ENCODE data around the gene RAC3.

The RAC3 gene

DNA sequence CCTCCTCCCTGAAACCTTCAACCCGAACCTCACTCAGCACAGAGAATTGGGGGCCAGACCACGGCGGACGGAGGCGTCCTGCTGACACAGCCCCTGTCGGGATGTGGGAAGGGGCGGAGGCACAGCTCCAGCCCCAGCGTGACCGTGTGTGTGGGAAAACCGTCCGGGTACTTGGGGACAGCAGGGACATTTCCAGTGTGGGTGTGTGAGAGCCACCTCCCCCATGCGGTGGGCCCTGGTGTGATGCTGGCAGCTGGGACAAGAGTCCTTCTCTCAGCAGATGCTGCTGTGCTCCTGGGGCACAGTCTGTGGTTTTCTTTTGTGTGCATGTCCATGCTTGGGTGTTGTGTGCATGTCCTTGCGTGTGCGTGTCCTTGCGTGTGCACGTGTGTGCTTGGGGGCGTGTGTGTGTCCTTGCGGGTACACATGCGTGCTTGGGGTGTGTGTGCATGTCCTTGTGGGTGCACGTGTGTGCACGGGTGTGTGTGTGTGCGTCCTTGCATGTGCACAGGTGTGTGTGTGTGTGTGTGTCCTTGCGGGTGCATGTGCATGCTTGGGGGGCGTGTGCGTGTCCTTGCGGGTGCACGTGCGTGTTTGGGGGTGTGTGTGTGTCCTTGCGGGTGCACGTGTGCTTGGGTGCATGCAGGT lies 25.7 kb upstream of the RAC3 start:
- no peak for DNase-seq (ENCODE audit: low read depth)
- TF ChIP-seq, protein P1, sequence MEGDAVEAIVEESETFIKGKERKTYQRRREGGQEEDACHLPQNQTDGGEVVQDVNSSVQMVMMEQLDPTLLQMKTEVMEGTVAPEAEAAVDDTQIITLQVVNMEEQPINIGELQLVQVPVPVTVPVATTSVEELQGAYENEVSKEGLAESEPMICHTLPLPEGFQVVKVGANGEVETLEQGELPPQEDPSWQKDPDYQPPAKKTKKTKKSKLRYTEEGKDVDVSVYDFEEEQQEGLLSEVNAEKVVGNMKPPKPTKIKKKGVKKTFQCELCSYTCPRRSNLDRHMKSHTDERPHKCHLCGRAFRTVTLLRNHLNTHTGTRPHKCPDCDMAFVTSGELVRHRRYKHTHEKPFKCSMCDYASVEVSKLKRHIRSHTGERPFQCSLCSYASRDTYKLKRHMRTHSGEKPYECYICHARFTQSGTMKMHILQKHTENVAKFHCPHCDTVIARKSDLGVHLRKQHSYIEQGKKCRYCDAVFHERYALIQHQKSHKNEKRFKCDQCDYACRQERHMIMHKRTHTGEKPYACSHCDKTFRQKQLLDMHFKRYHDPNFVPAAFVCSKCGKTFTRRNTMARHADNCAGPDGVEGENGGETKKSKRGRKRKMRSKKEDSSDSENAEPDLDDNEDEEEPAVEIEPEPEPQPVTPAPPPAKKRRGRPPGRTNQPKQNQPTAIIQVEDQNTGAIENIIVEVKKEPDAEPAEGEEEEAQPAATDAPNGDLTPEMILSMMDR (conservative IDR thresholded peaks at IDR 0.05; ENCODE audit: low read depth, low read length), result no peak
- no peak overlapping the region for H3K4me3 ChIP-seq (ENCODE audit: low read length)

DNA sequence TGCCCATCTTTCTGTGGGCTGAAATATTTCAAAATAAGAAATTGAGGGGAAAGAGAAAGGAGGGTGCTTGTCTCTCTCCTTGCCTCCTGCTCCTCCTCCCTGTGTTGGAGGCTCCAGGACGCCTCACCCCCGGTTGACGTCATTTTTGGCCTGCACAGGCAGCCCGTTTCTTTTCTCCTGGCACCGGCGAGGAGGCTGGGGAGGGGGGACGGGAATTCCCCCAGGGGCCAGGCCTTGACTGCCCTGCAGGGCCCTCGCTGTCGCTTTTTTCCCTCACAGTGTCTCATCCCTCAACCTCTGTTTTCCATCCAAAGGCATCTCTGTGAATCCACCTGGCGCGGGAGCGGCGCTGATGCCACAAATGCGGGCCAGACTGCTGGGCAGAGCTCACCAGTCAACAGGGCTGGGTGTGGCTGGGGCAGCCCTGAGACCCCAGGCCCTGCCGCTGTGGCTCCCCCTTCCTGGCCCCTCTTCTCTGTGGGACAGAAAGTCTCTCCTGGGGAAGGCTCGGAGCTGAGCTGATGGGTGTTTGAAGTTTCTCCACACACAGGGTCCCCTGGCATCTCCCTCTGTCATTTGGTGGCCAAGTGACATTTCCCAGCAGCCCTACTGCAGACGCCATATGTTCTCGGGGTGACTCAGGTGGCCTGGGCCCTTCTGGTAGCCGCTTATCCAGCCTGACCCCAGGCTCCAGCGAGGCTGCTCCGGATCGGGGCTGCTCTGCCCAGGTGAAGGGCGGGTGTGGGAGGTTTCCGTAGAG lies 24.8 kb upstream of the RAC3 start:
- TF ChIP-seq, protein P1 (conservative IDR thresholded peaks at IDR 0.05; ENCODE audit: low read depth, low read length), result no peak
- no peak overlapping the region for H3K4me3 ChIP-seq (ENCODE audit: low read length)
- DNase-seq (ENCODE audit: low read depth), result no peak

DNA sequence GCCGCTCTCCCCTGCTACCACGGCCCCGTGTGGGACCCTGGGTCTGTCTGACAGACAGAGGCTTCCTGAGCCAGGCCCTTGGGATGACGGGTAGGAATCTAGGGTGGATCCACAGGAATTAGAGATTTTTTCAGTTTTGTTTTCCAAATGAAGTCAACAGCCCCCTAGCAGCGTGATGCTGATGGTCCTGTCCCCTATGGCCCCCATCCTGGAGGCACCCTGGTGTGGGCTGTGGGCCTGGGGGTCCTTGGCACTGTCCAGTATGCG lies 24.3 kb upstream of the RAC3 start:
- TF ChIP-seq, protein P1 (conservative IDR thresholded peaks at IDR 0.05; ENCODE audit: low read depth, low read length), result no peak
- H3K4me3 ChIP-seq (ENCODE audit: low read length), result no peak overlapping the region
- DNase-seq (ENCODE audit: low read depth), result no peak

DNA sequence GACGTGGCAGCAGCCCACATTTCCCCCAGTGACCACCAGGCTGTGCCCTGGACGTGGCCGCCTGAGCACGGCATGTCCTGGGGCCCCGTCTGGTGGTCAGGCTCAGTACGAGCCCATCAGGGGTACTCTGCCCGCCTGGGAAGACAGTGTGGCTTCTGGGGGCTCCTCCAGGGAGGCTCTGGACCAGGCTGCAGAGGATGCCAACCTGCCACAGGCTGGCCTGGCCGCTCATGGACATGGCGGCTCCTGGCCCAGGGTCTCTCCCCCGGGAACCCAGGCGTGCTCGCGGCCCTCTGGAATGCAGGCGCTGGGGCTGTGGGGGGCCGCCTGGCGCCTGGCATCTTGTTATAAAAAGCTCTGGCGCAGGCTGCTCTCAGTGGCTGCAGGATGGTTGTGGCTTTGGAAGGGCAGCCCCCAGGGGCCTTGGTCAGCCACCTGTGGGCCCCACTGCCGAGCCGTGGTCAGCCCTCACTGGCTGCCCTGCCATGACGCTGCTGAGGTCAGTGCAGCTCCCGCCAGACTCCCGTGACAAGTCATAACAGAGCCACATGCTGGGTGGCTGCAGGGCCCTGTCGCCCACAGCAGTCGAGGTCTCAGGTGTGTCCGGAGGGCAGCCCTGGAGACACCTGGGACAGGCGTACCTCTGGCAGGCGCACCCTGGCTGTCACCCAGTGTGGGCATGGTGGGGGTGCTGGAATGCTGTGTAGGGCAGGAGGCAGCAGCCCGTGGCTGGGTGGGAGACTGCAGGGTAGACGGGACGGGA lies 23.8 kb upstream of the RAC3 start:
- TF ChIP-seq, protein P1 (conservative IDR thresholded peaks at IDR 0.05; ENCODE audit: low read depth, low read length), result peak; percentile 36
- no peak overlapping the region for H3K4me3 ChIP-seq (ENCODE audit: low read length)
- no peak for DNase-seq (ENCODE audit: low read depth)

DNA sequence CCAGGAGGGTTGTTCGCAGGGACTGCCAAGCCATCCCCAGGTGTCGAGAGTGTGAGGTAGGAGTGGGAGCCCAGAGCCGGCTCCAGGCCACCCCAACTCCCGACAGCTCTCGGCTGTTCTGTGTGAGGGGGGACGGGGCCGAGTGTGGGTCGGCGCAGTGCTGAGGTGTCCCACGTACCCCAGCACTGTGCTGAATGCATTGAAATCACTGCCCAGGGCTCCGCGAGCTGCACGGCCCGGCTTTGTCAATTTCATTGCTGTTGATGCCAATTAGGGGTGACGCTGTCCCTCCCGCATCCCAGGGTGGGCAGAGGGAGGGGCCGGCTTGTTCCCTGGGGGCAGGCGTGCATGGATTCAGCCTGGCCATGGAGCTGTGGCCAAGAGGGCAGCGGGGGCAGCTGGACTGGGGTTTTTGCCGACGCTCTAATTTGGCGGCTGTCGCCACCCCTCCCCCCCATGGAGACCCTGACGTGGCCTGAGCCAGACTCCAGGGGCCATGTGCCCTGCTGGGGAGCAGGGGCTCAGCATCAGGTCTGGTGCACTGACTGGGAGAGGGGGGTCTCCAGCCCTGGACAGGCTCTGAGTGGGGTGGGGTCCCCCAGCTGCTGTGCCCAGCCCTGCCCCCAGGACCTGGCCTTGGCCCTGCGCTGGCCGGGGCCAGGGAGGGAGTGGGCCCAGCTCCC lies 23.1 kb upstream of the RAC3 start:
- DNase-seq (ENCODE audit: low read depth), result no peak
- TF ChIP-seq, protein P1 (conservative IDR thresholded peaks at IDR 0.05; ENCODE audit: low read depth, low read length), result no peak
- no peak overlapping the region for H3K4me3 ChIP-seq (ENCODE audit: low read length)

DNA sequence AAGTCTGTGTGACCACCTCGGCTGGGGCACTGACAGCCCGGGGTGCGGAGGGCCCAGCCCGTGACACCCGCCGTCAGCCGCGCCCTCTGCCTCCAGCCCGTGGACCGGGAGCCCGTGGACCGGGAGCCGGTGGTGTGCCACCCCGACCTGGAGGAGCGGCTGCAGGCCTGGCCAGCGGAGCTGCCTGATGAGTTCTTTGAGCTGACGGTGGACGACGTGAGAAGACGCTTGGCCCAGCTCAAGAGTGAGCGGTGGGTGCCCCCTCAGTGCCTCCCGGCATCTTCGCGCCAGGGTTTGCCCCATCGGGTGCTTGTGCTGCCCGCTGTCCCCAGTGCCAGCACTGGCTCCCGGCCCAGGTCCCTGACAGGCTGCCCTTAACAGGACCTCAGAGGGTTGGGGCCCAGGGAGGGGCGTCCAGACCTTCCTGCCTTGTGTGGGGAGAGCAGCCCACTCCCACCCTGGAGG lies 22.5 kb upstream of the RAC3 start:
- DNase-seq (ENCODE audit: low read depth), result no peak
- no peak overlapping the region for H3K4me3 ChIP-seq (ENCODE audit: low read length)
- TF ChIP-seq, protein P1 (conservative IDR thresholded peaks at IDR 0.05; ENCODE audit: low read depth, low read length), result no peak

Measured in retinal pigment epithelial cell (primary cell).